Right lobe of liver (tissue), 6 donors: Measurements from ENCODE around the gene CRIM1. TPM values are rescaled to one million over a fixed set of nuclear protein-coding genes. Genes with fewer than 3 reads are reported as not detected.

Experiments
- ATAC-seq, 4 donors: fragments of 200-7000 bp; cut with Tn5 transposase; one replicate each; pipeline ENCODE4 v1.9.1; 2020; ENCODE audit warnings: mild to moderate bottlenecking in 4 of 4, moderate library complexity in 4 of 4
- DNase-seq, 3 donors: peaks; one replicate each; pipeline ENCODE4 v3.0.0-alpha.2; 2020
- H3K27ac ChIP-seq, 3 donors: fragments of 200-600 bp; one replicate each; pipeline ENCODE4 v1.8.0; 2022
- H3K27me3 ChIP-seq, 2 donors: fragments of 200-600 bp; one replicate each; pipeline ENCODE4 v1.8.0; 2022
- H3K36me3 ChIP-seq, 4 donors: fragments of 200-600 bp; sonication (generic) in 1 of 4; one replicate each; pipeline versions ENCODE4 v1.5.1 to v1.8.0; 2017 to 2022; ENCODE audit warnings: control low read depth in 1 of 4
- H3K4me1 ChIP-seq, 4 donors: fragments of 200-600 bp; sonication (generic) in 1 of 4; one replicate each; pipeline versions ENCODE4 v1.5.1 to v1.8.0; 2017 to 2022; ENCODE audit warnings: control low read depth in 1 of 4
- H3K4me3 ChIP-seq, 3 donors: fragments of 200-600 bp; one replicate each; pipeline ENCODE4 v1.8.0; 2022
- H3K9me3 ChIP-seq, 4 donors: fragments of 200-600 bp; sonication (generic) in 1 of 4; one replicate each; pipeline versions ENCODE4 v1.5.1 to v1.8.0; 2017 to 2022; ENCODE audit warnings: control low read depth in 1 of 4
- POLR2A ChIP-seq: fragments of 450-650 bp; IDR thresholded peaks from one replicate; pipeline ENCODE4 v1.6.1; 2017; ENCODE audit warnings: antibody characterized with exemption, mild to moderate bottlenecking
- WGBS: methylation state at CpG from one replicate; pipeline ENCODE4 v1.1.6; 2018; ENCODE audit warnings: low coverage, low lambda C conversion rate; ENCODE audit not compliant: insufficient coverage; ENCODE audit errors: missing lambda C conversion rate; 5-methylcytosine and 5-hydroxymethylcytosine counted together
- intact Hi-C, 2 donors: fragments of 100-400 bp; cut with DNase I; formaldehyde crosslinking; loops; one replicate each; pipeline versions ENCODE4 v1.11.2 to v1.14.1; 2022
- total RNA-seq, 6 experiments: library from RNA; depleted of rRNA in 2 of 6; stranded (reverse); fragments of >200 nt in 2 of 6; fragmentation: NEBNext Ultra II Directional in 3 of 6; extraction: Animal tissue kit (Norgen Biotek cat#: 25700) in 3 of 6; gene quantifications; one replicate each; pipeline versions ENCODE4 v1.1.0 to v1.2.4, GENCODE V29; 2016 to 2023
- TF ChIP-seq, protein P1 (sequence below), 4 donors: fragments of 200-600 bp in 3 of 4; fragments of 450-650 bp in 1 of 4; IDR thresholded peaks; one replicate each; pipeline versions ENCODE4 v1.5.1 to v1.8.0; 2016 to 2022; ENCODE audit warnings: antibody characterized with exemption in 4 of 4, mild to moderate bottlenecking in 2 of 4
- donor health status: DM: no; HTN: yes; CAD: no.
- donor health status: DM: no; HTN: no; CAD: no.
- donor health status: DM: no; HTN: no; CAD: no.
- donor health status: DM: no; HTN: yes; CAD: no.
- donor health status: DM: no; HTN: yes; CAD: no.

CRIM1 gene
- total RNA-seq, 6 experiments from 2014 or later, result 4.2 to 30.5 (median 16.7) TPM

- Histone ChIP-seq H3K27me3 (no peaks in the 10 kb centered on the region), H3K4me3 (no peak overlapping the region), H3K9me3 (no peaks in the 10 kb centered on the region), H3K36me3 (no peaks in the 10 kb centered on the region), H3K27ac (no peak overlapping the region), H3K4me1 (no peaks in the 10 kb centered on the region)
- 42% methylated on average over 5 of the region's 5 CpGs for WGBS
- ATAC-seq, result no peak
- TF ChIP-seq POLR2A, result no peak
- TF ChIP-seq, protein P1, sequence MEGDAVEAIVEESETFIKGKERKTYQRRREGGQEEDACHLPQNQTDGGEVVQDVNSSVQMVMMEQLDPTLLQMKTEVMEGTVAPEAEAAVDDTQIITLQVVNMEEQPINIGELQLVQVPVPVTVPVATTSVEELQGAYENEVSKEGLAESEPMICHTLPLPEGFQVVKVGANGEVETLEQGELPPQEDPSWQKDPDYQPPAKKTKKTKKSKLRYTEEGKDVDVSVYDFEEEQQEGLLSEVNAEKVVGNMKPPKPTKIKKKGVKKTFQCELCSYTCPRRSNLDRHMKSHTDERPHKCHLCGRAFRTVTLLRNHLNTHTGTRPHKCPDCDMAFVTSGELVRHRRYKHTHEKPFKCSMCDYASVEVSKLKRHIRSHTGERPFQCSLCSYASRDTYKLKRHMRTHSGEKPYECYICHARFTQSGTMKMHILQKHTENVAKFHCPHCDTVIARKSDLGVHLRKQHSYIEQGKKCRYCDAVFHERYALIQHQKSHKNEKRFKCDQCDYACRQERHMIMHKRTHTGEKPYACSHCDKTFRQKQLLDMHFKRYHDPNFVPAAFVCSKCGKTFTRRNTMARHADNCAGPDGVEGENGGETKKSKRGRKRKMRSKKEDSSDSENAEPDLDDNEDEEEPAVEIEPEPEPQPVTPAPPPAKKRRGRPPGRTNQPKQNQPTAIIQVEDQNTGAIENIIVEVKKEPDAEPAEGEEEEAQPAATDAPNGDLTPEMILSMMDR (IDR thresholded peaks at IDR 0.05), result no peak
- intact Hi-C loops, result no loop called here
- no peak for DNase-seq
Observed at GRCh38 chr2:36367895-36368353, 12.3 kb downstream of the CRIM1 start.

DNA sequence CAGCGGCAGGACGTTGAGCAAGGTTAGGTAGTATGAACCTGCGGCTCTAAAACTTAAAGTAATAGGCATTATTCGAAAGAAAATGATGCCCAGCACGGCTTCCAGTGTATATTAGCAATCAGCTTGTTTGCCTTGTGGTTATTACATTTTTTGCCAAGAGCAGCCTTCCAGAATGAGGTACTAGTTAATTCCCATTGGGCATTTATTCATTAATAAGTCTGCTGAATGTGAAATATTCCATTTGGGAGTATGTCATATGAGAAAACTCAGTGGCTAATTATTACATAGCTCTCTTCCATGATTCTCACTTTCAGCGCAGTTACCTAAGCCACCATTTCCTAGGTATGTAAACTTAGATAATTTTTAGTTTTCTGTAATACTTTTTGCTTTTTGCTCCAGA lies 12.9 kb downstream of the CRIM1 start:
- Histone ChIP-seq H3K9me3 (no peaks in the 10 kb centered on the region), H3K4me1 (no peaks in the 10 kb centered on the region), H3K4me3 (no peak overlapping the region), H3K27me3 (no peaks in the 10 kb centered on the region), H3K36me3 (no peaks in the 10 kb centered on the region), H3K27ac (peak overlapping the region in 1 of 3 donors; percentile 8)
- no peak for ATAC-seq
- 52% methylated on average over 6 of the region's 6 CpGs for WGBS
- DNase-seq, result no peak
- intact Hi-C loops, result no loop called here
- TF ChIP-seq, protein P1 (IDR thresholded peaks at IDR 0.05), result no peak
- TF ChIP-seq POLR2A, result no peak

- DNase-seq, result no peak
- no peaks in the 10 kb centered on the region for H3K27me3 ChIP-seq
- intact Hi-C loops, result no loop called here
- 70% methylated on average over 1 of the region's 1 CpG for WGBS
- no peak for ATAC-seq
- no peak overlapping the region for H3K4me3 ChIP-seq
- H3K27ac ChIP-seq, result no peak overlapping the region
- H3K9me3 ChIP-seq, result no peaks in the 10 kb centered on the region
- no peak for TF ChIP-seq POLR2A
- TF ChIP-seq, protein P1 (IDR thresholded peaks at IDR 0.05), result no peak
- H3K4me1 ChIP-seq, result no peaks in the 10 kb centered on the region
- H3K36me3 ChIP-seq, result no peaks in the 10 kb centered on the region
Observed at GRCh38 chr2:36369163-36369562, 13.6 kb downstream of the CRIM1 start.

- Histone ChIP-seq H3K27me3 (no peaks in the 10 kb centered on the region), H3K4me3 (no peak overlapping the region), H3K36me3 (no peaks in the 10 kb centered on the region), H3K27ac (no peak overlapping the region), H3K9me3 (no peaks in the 10 kb centered on the region), H3K4me1 (no peaks in the 10 kb centered on the region)
- no peak for TF ChIP-seq POLR2A
- TF ChIP-seq, protein P1 (IDR thresholded peaks at IDR 0.05), result no peak
- intact Hi-C loops, result no loop called here
- ATAC-seq, result no peak
- 58% methylated on average over 4 of the region's 4 CpGs for WGBS
- DNase-seq, result no peak
Observed at GRCh38 chr2:36369716-36370115, 14.1 kb downstream of the CRIM1 start.

GRCh38 chr2:36370281-36370680 lies 14.7 kb downstream of the CRIM1 start:
- Histone ChIP-seq H3K4me3 (no peak overlapping the region), H3K4me1 (no peaks in the 10 kb centered on the region), H3K27me3 (no peaks in the 10 kb centered on the region), H3K36me3 (no peaks in the 10 kb centered on the region), H3K9me3 (no peaks in the 10 kb centered on the region), H3K27ac (no peak overlapping the region)
- ATAC-seq (no peak), DNase-seq (no peak)
- intact Hi-C loops, result no loop called here
- TF ChIP-seq, protein P1 (IDR thresholded peaks at IDR 0.05), result no peak
- TF ChIP-seq POLR2A, result no peak
